ENCODE results near the gene TMEM184C.

The TMEM184C gene

DNA sequence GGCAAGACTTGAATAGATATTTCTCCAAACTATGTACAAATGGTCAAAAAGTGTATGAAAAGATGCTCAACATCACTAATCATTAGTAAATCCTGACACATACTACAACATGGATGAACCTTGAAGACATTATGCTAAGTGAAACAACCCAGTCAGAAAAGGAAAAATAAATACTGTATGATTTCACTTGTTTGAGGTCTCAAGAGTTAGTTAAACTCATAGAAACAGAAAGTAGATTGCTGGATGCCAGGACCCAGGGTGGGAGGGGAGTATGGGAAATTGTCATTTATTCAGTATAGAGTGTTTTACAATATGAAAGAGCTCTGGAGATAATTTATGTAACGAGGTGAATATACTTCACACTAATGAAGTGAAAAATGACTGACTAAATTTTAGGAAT, 34.4 kb downstream of the TMEM184C start:
- DNase-seq (ENCODE audit: low read depth in 3 of 3) = no peak

- DNase-seq (ENCODE audit: low read depth in 3 of 3) = no peak
Observed at GRCh38 chr4:147655639-147656038, 38.4 kb downstream of the TMEM184C start.

DNA sequence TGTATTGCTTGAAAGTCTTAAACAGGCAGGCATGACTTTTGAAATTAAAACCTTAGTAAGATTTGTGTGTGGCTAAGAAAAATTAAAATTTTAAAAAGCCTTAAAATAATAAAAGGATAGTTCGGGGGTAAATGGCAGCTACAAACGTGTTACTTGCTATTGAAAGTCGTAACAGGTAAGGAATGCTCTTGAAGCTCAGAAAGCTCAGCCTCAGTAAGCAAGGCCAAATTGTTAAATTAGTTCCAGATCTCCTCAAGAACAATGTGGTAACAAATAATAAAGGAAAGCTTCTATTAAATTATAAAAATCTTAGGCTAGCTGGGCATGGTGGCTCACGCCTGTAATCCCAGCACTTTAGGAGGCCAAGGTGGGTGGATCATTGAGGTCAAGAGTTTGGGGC, 41.3 kb downstream of the TMEM184C start:
- DNase-seq (ENCODE audit: low read depth in 3 of 3) = no peak

DNA sequence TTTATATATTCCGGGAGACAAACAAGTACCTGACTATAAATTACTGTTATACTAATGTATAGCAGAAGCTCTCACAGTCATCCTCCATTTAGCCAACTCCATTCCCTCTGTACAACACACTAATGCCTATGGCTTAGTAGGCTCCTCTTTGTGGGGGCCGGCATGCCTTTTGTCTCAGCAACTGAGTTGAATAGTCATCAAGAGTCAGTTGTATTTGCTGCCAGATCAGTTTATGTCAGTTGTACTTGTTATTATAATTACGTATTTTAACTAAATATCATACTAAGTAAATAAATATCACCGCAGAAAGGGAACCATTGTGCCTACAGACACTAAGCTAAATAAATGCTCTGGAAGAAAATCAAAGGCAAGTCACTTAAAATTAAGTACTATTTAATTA, 56.9 kb downstream of the TMEM184C start:
- no peak for DNase-seq (ENCODE audit: low read depth in 3 of 3)

- DNase-seq (ENCODE audit: low read depth in 3 of 3) = no peak
Observed at GRCh38 chr4:147674496-147674895, 57.3 kb downstream of the TMEM184C start.

GRCh38 chr4:147678106-147678505, 60.9 kb downstream of the TMEM184C start:
- DNase-seq (ENCODE audit: low read depth in 3 of 3) = no peak

DNA sequence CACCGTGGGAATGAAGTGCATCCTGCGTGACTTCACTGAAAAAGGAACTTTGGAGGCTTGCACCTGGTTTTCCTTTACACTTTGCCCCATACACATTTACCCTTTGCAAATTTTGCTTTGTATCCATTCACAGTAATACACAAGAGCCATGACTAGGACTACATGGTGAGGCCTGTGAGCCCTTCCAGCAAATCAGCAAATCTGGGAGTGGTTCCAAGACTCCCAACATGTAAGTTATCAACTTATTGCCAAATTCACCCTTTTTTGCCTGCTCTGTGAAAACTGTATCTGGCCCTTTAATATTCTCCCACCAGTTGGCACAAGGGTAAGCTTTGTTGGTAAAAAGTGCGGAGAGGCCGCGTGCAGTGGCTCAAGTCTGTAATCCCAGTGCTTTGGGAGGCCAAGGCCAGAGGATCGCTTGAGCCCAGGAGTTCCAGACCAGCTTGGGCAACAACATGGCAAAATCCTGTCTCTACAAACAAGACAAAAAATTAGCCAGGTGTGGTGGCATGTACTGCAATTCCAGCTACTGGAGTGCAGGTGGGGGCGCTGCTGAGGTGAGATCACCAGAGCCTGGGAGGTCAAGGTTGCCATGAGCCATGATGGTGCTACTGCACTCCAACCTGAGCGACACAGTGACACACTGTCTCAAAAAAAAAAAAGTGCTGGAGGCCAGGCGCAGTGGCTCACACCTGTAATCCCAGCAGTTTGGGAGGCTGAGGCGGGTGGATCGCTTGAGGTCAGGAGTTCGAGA, 61.8 kb downstream of the TMEM184C start:
- DNase-seq (ENCODE audit: low read depth in 3 of 3) = no peak

DNA sequence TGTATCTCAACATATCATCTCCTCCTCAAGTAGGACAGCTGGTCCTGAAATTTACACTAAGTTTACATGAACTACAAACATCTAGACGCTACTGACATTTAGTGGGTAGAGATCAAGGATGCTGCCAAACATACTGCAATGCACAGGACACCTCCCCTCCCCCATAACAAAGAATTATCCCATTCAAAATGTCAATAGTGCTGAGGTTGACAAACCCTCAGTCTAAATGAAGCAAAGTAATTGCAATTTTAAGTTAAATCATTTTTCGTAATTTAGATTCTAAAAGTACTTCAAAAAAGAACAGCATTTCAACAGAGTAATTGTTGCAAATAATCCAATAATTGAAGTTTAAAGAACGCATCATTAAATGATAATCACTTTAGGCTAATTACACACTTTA, 65.6 kb downstream of the TMEM184C start:
- no peak for DNase-seq (ENCODE audit: low read depth in 3 of 3)

DNA sequence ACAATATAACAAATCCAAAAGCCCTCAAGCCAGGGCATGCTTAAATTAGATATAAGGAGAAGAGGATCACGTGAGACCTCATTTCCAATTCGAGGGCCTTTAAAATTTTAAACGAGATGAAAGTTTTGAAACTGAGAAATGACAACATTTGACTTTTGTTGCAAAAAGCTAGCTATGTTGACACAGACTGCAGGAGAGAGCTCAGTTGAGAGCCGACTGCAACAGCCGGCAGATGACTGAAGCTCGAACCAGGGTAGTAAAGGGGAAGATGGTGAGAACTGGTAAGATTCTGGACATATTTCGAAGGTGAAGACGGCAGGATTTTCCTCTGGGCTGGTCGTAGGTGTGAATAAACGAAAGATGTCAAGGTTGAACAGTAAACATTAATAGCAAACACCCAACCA, 66.0 kb downstream of the TMEM184C start:
- no peak for DNase-seq (ENCODE audit: low read depth in 3 of 3)

- DNase-seq (ENCODE audit: low read depth in 3 of 3) = peak; percentile 78 to 87 (median 81)
Observed at GRCh38 chr4:147683717-147684700, 66.8 kb downstream of the TMEM184C start, which contains the start of gene PRMT9. Gene PRMT9 (minus strand): TSS chr4:147684163. CDS start chr4:147683987, 176 bp downstream.

DNA sequence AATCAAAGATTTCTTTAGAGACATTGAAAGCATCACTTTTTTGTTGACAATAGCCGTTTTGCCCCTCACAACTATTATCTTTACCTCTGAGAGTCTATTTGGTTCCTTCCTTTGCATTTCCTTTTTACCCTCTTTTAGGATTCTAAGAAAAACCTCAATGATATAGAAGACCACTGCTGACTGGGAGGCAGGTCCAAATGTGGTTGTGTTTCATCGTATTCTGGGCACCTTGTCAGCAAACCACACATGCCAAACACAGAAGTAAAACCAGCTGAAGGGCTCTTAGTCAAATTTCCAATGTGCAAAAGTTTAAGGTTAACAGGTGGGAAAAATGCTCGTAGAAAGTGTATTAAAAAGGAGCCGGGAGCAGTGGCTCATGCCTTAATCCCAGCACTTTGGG, 71.9 kb downstream of the TMEM184C start:
- no peak for DNase-seq (ENCODE audit: low read depth in 3 of 3)

DNA sequence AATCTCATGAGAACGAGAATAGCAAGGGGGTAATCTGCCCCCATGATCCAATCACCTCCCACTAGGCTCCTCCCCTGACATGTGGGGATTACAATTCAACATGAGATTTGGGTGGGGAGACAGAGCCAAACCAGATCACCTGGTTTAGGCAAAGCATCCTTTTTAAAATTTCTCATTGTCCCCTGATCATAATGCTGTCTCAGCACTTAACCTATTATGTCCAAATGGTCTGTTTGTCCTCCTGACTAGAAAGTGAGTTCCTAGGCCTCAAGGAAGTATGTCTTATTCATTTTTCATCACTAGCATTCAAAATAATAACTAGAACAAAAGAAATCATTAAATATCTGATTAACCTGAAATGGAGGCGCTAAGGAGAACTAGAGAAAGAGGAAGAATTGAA, 74.6 kb downstream of the TMEM184C start:
- DNase-seq (ENCODE audit: low read depth in 3 of 3) = no peak

- DNase-seq (ENCODE audit: low read depth in 3 of 3) = no peak
Observed at GRCh38 chr4:147693218-147693617, 76.0 kb downstream of the TMEM184C start.

GRCh38 chr4:147696866-147697265, 79.7 kb downstream of the TMEM184C start:
- no peak for DNase-seq (ENCODE audit: low read depth in 3 of 3)

GRCh38 chr4:147704846-147705245, 87.6 kb downstream of the TMEM184C start:
- no peak for DNase-seq (ENCODE audit: low read depth in 3 of 3)

DNA sequence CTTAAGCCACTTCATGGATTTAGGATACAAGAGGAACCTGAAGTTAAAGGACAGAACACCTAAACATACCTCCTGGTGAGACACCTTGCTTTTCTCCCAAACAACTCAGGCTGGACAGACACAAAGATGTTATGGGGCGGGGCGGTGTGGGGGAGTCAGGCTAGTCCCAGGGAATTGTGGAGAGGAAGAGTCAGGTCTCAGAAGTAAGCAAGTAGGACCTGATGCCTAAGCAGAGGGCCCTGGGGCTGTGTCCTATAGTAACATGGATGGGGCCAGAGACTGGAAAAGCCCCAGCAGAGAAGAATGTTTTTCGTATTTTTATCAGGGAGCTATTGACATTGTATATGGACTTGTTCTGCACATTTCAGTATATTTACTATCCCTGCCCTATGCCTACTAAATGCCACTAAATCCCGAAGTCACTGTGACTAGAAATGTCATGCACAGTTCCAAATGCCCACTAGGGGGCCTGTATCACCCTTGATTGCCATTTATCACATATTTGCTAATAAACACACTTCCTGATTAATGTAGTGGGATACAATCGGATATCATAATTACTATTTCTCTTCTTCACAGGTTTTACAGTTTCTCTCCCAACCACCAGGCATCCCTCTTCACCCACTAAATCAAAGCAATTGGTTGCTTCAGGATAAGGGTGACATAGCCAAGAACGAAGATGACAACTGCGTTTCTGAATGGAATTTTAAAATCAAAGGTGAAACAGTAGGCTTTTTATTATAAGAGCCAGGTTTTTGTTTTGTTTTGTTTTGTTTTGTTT, 90.9 kb downstream of the TMEM184C start:
- peak in 1 of 3 experiments; percentile 26 for DNase-seq (ENCODE audit: low read depth in 3 of 3)

DNA sequence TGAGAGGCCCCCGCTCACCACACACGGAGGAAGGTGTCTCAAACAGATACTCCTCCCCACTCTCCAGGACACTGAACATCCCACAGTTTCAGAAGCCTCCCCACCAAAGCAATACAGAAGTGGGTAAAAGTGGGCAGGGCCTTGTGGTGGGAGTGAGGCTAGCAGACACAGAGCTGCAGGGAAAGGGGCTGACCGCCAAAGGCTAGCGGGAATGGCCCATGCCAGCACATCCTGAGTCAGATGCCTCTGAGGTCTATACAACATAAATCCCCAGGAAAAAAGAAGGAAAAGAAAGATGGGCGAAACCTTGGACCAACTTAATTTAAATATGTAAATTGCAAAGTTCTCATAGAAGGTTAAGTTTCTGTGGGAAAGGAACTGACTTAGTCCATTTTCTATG, 92.8 kb downstream of the TMEM184C start:
- DNase-seq (ENCODE audit: low read depth in 3 of 3) = no peak

DNA sequence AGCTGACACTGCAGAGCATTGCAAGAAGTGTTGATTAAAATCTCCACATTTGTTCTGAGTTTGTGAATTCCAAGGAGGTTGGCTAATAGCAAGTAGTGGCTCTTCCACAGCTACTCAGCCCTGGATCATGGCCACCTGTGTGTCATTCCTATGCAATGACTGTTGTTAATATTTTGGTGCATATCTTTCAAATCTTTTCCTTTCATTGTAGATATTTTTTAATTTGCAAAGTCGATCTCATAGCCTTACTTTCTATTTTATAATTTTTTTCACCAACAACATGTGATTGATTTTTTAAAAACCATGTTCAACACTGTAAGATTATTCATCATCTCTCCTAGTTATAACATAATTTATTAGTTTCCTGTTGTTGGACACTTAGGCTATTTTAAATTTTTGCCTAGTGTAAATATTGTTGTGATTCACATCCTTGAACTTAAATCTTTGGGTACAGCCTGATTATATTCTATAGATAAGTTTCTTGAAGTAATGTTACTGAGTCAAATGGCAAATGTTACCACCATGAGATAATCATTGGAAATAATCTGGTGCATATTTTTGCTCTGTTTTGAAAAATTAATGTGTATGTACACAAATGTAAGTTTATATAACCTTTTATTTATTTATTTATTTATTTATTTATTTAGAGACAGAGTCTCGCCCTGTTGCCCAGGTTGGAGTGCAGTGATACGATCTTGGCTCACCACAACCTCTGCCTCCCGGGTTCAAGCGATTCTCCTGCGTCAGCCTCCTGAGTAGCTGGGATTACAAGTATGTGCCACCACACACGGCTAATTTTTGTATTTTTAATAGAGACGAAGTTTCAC, 97.6 kb downstream of the TMEM184C start:
- no peak for DNase-seq (ENCODE audit: low read depth in 3 of 3)

- no peak for DNase-seq (ENCODE audit: low read depth in 3 of 3)
Observed at GRCh38 chr4:147717878-147718277, 100.7 kb downstream of the TMEM184C start.

Measured in stimulated activated CD4-positive, alpha-beta T cell treated with anti-CD3 and anti-CD28 coated beads, TNF-alpha, amount 100 ng/mL, for 24 hours (primary cell).